Activated B cell treated with CpG ODN at 0.5 μM for 24 hours (primary cell): ENCODE measurements around the gene LAMP5. TPM values are rescaled to one million over a fixed set of nuclear protein-coding genes. Genes with fewer than 3 reads are reported as not detected.

Experiments
- ATAC-seq: fragments of 200-7000 bp; cut with Tn5 transposase; one replicate; pipeline ENCODE4 v1.10.0; 2021; ENCODE audit warnings: low read depth, mild to moderate bottlenecking, moderate library complexity
- CTCF ChIA-PET: fragments of 350-600 bp; sonication (Branson Sonifier 250); formaldehyde crosslinking; loops from one replicate; lab custom pipeline; 2021; ENCODE audit warnings: antibody characterized with exemption; lab: Charles Lee
- POLR2A ChIA-PET: fragments of 350-600 bp; sonication (Branson Sonifier 250); formaldehyde crosslinking; loops from one replicate; lab custom pipeline; 2021; ENCODE audit warnings: antibody characterized with exemption; lab: Charles Lee
- DNase-seq: peaks from one replicate; pipeline ENCODE4 v3.0.0; 2022
- H3K27ac Mint-ChIP-seq: one replicate; pipeline ENCODE4 v1.8.0; 2020; ENCODE audit warnings: mixed read lengths
- H3K27me3 Mint-ChIP-seq: one replicate; pipeline ENCODE4 v1.8.0; 2021; ENCODE audit warnings: mixed read lengths
- H3K36me3 Mint-ChIP-seq: one replicate; pipeline ENCODE4 v1.8.0; 2021; ENCODE audit warnings: low read depth, mixed read lengths
- H3K4me1 Mint-ChIP-seq: one replicate; pipeline ENCODE4 v1.8.0; 2021; ENCODE audit warnings: mixed read lengths
- H3K4me3 Mint-ChIP-seq: one replicate; pipeline ENCODE4 v1.8.0; 2020; ENCODE audit warnings: mild to moderate bottlenecking, mixed read lengths
- H3K9me3 Mint-ChIP-seq: one replicate; pipeline ENCODE4 v1.8.0; 2020; ENCODE audit warnings: mixed read lengths
- intact Hi-C: fragments of 100-400 bp; cut with micrococcal nuclease; formaldehyde crosslinking; loops from one replicate; pipeline ENCODE4 v1.15.1; 2024
- total RNA-seq: library from RNA; stranded (reverse); gene quantifications from 2 replicates; pipeline ENCODE4 v1.2.3, GENCODE V29; 2022
- TF ChIP-seq, protein P1 (sequence below): fragments of 200-600 bp; IDR thresholded peaks from one replicate; pipeline ENCODE4 v1.8.0; 2022; ENCODE audit warnings: antibody characterized with exemption, mild to moderate bottlenecking

The LAMP5 gene
- total RNA-seq, 1 donor from 2014 or later: 0.29 TPM

DNA sequence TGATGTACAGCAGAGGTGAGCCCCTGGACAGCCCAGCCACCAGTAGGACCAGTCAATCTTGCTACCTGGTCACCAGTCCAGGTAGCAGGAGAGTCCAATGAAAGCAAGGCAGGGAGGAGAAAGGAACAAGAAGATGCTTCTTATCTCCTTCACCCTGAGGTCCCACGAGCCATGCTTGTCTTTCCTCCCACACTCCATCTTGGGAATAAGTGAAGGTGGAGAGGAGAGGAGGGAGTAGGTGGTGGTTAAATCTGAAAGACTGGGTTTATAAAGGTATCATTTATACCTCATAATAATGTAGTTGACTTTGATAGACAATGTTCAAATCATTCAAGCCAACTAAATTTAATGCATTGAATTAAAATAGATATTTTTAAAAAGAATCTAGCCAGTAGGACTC is 35.9 kb downstream of the LAMP5 start:
- Mint-ChIP-seq H3K9me3 (no peaks in the 10 kb centered on the region), H3K4me3 (no peak overlapping the region), H3K27me3 (peaks cover 2% of the 10 kb centered on the region), H3K27ac (no peak overlapping the region), H3K4me1 (no peaks in the 10 kb centered on the region), H3K36me3 (no peaks in the 10 kb centered on the region)
- CTCF ChIA-PET: no interaction called here
- DNase-seq (no peak), ATAC-seq (no peak)
- POLR2A ChIA-PET: no interaction called here
- intact Hi-C loops: no loop called here
- TF ChIP-seq, protein P1, sequence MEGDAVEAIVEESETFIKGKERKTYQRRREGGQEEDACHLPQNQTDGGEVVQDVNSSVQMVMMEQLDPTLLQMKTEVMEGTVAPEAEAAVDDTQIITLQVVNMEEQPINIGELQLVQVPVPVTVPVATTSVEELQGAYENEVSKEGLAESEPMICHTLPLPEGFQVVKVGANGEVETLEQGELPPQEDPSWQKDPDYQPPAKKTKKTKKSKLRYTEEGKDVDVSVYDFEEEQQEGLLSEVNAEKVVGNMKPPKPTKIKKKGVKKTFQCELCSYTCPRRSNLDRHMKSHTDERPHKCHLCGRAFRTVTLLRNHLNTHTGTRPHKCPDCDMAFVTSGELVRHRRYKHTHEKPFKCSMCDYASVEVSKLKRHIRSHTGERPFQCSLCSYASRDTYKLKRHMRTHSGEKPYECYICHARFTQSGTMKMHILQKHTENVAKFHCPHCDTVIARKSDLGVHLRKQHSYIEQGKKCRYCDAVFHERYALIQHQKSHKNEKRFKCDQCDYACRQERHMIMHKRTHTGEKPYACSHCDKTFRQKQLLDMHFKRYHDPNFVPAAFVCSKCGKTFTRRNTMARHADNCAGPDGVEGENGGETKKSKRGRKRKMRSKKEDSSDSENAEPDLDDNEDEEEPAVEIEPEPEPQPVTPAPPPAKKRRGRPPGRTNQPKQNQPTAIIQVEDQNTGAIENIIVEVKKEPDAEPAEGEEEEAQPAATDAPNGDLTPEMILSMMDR: no peak

DNA sequence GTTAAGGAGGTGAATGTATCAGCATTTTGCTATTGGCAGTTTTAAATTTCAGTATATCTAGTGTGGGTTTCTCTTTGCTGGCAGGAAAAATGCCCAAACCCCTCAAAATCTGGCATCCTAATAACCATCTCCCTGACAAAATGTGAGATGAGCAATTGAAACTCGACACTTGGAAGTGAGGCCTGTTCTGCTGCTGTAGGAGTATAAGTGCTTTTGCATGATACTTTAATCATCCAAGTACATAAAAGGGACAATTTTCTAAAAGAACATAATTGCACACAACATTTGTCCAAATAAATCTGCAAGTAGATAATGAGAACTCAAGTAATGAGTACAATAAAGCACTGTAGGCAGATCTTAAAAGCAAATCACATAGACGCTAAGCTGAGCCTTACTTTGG is 36.5 kb downstream of the LAMP5 start:
- DNase-seq (no peak), ATAC-seq (no peak)
- TF ChIP-seq, protein P1: no peak
- Mint-ChIP-seq H3K9me3 (no peaks in the 10 kb centered on the region), H3K36me3 (no peaks in the 10 kb centered on the region), H3K4me1 (no peaks in the 10 kb centered on the region), H3K4me3 (no peak overlapping the region), H3K27me3 (peaks cover 2% of the 10 kb centered on the region), H3K27ac (no peak overlapping the region)
- ChIA-PET CTCF (no interaction called here), POLR2A (no interaction called here)
- intact Hi-C loops: no loop called here

DNA sequence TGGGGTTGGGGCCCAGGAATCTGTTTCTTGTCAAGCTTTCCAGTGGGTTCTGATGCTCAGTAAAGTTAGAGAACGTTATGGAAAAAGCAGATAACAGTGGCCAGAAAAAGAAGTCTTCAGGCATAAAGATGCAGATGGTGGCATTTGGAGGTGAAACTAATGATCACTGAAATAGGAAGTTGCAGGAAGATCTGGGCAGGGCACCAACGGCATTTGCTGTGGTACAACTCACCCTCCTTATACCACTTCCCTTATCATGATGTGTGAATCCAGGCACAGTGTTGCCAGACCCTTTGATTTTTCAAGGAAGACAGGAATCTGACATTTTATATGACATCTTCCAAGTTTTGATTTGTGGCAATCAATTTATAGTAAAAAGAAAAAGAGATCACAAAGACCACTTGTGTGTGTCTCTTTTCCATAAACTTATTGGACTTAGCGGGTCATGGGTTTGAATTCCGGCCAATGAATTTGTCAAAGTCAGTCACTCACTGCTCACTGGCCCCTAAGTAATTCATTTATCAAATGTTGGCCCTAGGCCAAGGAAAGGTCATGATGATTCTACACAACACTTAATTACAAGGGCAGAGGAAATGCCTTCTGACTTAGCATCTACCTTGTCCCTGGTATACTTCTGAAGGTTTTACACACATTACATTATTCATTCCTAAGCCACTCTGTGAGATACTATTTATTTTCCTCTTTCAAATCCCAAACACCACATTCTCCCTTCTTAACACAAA is 37.6 kb downstream of the LAMP5 start:
- no peak overlapping the region for H3K4me3 Mint-ChIP-seq
- H3K9me3 Mint-ChIP-seq: no peaks in the 10 kb centered on the region
- ChIA-PET POLR2A (no interaction called here), CTCF (no interaction called here)
- peaks cover 7% of the 10 kb centered on the region for H3K27me3 Mint-ChIP-seq
- H3K27ac Mint-ChIP-seq: no peak overlapping the region
- no peaks in the 10 kb centered on the region for H3K4me1 Mint-ChIP-seq
- intact Hi-C loops: no loop called here
- TF ChIP-seq, protein P1: no peak
- DNase-seq: no peak
- H3K36me3 Mint-ChIP-seq: no peaks in the 10 kb centered on the region
- no peak for ATAC-seq

DNA sequence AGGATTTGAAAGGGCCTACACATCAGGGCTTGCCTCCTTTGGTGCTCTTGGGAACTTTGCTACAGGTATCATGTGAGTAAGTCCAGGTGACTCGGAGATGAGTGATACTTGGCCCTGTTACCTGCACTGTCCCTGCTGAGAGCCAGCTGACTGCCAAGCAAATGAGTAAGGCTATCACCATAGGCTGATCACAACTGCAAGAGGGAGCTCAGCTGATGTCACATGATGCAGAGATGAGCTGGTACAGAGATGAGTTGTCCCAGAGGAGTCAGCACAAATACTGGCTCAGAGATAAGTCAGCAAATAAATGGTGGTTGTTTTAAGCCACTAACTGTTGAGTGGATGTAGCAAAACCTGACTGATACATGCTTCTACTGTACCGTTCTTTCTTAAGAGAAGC is 41.4 kb downstream of the LAMP5 start:
- no peak for ATAC-seq
- no peak for DNase-seq

DNA sequence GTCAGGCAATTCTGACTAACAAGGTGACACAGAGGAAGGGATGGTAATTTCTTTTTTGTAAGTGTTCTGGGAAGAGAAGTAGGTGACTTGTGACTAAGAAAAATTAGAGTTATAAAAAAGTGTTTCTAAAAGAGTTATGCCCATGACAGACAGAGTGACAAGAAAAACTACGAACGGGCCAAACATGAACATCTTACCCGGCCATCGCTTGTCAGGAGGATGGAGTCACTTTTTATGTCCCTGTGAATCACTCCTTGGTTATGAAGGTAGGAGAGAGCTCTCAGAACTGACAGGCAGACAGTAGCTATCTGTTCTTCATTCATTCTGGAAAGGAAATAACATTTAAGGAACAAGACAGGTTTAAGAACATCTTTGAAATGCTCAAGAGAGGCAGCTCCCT is 43.0 kb downstream of the LAMP5 start:
- no peak overlapping the region for H3K27ac Mint-ChIP-seq
- H3K36me3 Mint-ChIP-seq: no peaks in the 10 kb centered on the region
- no peak for ATAC-seq
- H3K4me3 Mint-ChIP-seq: no peak overlapping the region
- intact Hi-C loops: no loop called here
- no peak for DNase-seq
- ChIA-PET CTCF (no interaction called here), POLR2A (no interaction called here)
- peaks cover 18% of the 10 kb centered on the region for H3K27me3 Mint-ChIP-seq
- no peaks in the 10 kb centered on the region for H3K4me1 Mint-ChIP-seq
- H3K9me3 Mint-ChIP-seq: no peaks in the 10 kb centered on the region
- TF ChIP-seq, protein P1: no peak

More for the DNA sequence above, 41.4 kb downstream of the LAMP5 start:
- no peak overlapping the region for H3K27ac Mint-ChIP-seq
- H3K27me3 Mint-ChIP-seq: peaks cover 16% of the 10 kb centered on the region
- no peaks in the 10 kb centered on the region for H3K4me1 Mint-ChIP-seq
- TF ChIP-seq, protein P1: no peak
- H3K4me3 Mint-ChIP-seq: no peak overlapping the region
- POLR2A ChIA-PET: no interaction called here
- no peaks in the 10 kb centered on the region for H3K9me3 Mint-ChIP-seq
- CTCF ChIA-PET: no interaction called here
- H3K36me3 Mint-ChIP-seq: no peaks in the 10 kb centered on the region
- intact Hi-C loops: no loop called here
